ENCODE measurements around the gene TBCD. TPM values are rescaled to one million over a fixed set of nuclear protein-coding genes. Genes with fewer than 3 reads are reported as not detected.

Gene TBCD
- total RNA-seq, 1 donor, result 39.5 TPM

- no peak for DNase-seq (ENCODE audit: low read depth)
- no peak for TF ChIP-seq CTCF (IDR thresholded peaks at IDR 0.05; ENCODE audit: insufficient read depth, low read length)
- H3K4me3 ChIP-seq (ENCODE audit: low read depth, low read length), result no peak overlapping the region
Observed at GRCh38 chr17:82884970-82885353, 133.1 kb downstream of the TBCD start.

- H3K4me3 ChIP-seq (ENCODE audit: low read depth, low read length), result no peak overlapping the region
- no peak for TF ChIP-seq CTCF (IDR thresholded peaks at IDR 0.05; ENCODE audit: insufficient read depth, low read length)
- DNase-seq (ENCODE audit: low read depth), result no peak
Observed at GRCh38 chr17:82887255-82888164, 135.6 kb downstream of the TBCD start.

GRCh38 chr17:82888583-82889495 lies 137.0 kb downstream of the TBCD start:
- no peak for TF ChIP-seq CTCF (IDR thresholded peaks at IDR 0.05; ENCODE audit: insufficient read depth, low read length)
- no peak overlapping the region for H3K4me3 ChIP-seq (ENCODE audit: low read depth, low read length)
- DNase-seq (ENCODE audit: low read depth), result no peak

GRCh38 chr17:82889496-82890338 lies 137.9 kb downstream of the TBCD start:
- no peak for TF ChIP-seq CTCF (IDR thresholded peaks at IDR 0.05; ENCODE audit: insufficient read depth, low read length)
- no peak for DNase-seq (ENCODE audit: low read depth)
- no peak overlapping the region for H3K4me3 ChIP-seq (ENCODE audit: low read depth, low read length)

- DNase-seq (ENCODE audit: low read depth), result no peak
- no peak overlapping the region for H3K4me3 ChIP-seq (ENCODE audit: low read depth, low read length)
- no peak for TF ChIP-seq CTCF (IDR thresholded peaks at IDR 0.05; ENCODE audit: insufficient read depth, low read length)
Observed at GRCh38 chr17:82890339-82890730, 138.5 kb downstream of the TBCD start.
